ENCODE data around the gene TBC1D2.
A peak's percentile ranks its signal among the peaks of the same experiment; 100 is the strongest.
"Not testable (repeated sequence)": the region's sequence is repeated elsewhere in the genome, so short reads cannot be mapped to it uniquely, and the experiment has no call there.

Gene TBC1D2, protein sequence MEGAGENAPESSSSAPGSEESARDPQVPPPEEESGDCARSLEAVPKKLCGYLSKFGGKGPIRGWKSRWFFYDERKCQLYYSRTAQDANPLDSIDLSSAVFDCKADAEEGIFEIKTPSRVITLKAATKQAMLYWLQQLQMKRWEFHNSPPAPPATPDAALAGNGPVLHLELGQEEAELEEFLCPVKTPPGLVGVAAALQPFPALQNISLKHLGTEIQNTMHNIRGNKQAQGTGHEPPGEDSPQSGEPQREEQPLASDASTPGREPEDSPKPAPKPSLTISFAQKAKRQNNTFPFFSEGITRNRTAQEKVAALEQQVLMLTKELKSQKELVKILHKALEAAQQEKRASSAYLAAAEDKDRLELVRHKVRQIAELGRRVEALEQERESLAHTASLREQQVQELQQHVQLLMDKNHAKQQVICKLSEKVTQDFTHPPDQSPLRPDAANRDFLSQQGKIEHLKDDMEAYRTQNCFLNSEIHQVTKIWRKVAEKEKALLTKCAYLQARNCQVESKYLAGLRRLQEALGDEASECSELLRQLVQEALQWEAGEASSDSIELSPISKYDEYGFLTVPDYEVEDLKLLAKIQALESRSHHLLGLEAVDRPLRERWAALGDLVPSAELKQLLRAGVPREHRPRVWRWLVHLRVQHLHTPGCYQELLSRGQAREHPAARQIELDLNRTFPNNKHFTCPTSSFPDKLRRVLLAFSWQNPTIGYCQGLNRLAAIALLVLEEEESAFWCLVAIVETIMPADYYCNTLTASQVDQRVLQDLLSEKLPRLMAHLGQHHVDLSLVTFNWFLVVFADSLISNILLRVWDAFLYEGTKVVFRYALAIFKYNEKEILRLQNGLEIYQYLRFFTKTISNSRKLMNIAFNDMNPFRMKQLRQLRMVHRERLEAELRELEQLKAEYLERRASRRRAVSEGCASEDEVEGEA

DNA sequence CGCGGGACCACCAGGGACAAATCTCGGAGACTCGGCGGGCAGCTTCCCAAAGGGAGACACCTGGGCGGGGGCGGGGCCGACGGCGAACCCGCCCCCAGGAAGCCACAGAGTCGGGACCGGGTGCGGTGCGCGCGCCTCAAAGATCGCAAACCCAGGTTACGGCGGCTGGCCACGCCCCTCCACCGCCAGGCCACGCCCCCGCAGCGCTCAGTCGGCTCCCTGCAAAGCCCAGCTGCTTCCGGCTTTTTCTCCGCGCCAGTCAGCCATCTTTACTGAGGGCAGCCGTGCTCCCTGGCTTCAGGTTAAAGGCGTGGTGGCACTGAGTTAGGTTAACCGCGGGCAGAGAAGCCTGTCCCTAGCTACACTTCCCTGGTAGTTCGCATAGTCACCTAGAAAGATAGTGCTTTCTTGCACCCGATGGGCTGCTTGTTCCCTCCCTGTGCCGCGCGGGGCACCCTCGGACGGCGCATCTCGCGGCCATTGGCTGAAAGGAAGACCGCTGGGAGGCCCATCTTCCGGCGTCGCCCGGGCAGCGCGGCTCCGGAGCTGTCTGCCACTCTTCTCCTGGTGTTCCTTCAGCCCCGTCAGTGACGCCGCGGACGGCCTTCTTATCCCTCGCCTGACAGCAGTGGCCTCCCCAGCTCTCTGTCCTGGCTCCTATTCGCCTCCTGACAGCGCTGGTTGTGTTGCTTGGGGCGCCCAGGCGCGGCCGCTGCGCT, at the start of gene TBC1D2:
TSS of gene TBC1D2 (minus strand) at position 72 of the 719 bp plus-strand sequence. CDS start 108 bp downstream, outside the sequence.
- peak; percentile 97 for DNase-seq

GRCh38 chr9:98304381-98304780, 48.9 kb upstream of the TBC1D2 start:
- DNase-seq = no peak

GRCh38 chr9:98303633-98304125, 48.2 kb upstream of the TBC1D2 start:
- DNase-seq = no peak

GRCh38 chr9:98302938-98303632, 47.6 kb upstream of the TBC1D2 start:
- no peak for DNase-seq

DNA sequence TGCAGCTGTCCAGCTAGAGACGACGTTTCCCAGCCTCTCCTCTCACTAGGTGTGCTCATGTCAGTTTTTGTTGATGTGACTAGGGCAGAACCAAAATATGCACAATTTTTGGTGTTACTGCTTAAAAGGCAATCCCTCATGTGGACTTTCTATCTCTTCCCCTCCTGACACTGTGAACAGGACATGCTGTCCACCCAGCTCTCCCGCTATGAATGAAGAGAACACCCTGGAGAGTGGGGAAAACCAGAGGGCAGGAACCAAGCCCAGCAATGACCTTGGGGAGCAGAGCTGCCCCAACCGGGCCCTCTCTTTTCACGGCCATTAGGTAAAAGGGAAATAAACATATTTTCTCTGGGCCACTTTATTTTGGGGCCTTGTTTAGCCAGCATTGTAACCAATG, 46.7 kb upstream of the TBC1D2 start:
- no peak for DNase-seq

- no peak for DNase-seq
Observed at GRCh38 chr9:98300611-98301010, 45.2 kb upstream of the TBC1D2 start.

- no peak for DNase-seq
Observed at GRCh38 chr9:98298476-98298875, 43.0 kb upstream of the TBC1D2 start.

DNA sequence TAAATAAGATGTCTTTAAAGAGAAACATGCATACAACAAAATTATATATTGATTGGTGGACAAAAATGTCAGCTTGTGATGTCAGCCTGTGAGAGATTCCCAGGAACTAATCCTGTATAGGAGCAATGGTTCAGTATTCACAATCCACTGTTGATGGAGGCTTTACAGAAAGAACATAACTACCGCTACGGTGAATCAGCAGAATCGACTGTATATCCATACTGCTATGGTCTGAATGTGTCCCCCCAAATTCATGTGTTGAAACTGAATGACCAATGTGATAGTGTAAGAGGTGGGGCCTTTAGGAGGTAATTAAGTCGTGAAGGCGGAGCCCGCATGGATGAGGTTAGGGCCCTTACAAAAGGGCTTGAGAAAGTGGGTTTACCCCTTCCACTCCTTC, 40.4 kb upstream of the TBC1D2 start:
- no peak for DNase-seq

DNA sequence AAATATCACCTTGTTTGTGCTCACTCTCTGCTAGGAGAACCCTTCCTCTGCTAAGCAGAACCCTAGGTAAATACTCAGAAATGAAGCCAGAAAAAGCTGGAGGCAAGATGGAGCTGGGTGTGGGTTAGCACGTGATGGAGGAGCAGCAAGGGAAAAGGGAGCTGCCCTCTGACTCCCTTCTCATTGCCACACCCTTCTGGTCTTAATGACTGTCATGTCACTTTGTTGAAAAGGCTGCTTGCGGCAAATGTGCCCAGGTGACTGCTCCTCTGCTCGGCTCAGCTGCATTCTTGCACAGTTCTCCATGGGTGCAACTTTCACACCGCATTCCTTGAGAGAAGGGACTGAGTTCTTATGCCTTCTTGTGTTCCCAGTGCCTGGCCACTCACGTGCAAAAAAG, 36.4 kb upstream of the TBC1D2 start:
- no peak for DNase-seq

GRCh38 chr9:98290411-98290810, 35.0 kb upstream of the TBC1D2 start:
- no peak for DNase-seq

GRCh38 chr9:98289614-98290201, 34.3 kb upstream of the TBC1D2 start:
- no peak for DNase-seq

DNA sequence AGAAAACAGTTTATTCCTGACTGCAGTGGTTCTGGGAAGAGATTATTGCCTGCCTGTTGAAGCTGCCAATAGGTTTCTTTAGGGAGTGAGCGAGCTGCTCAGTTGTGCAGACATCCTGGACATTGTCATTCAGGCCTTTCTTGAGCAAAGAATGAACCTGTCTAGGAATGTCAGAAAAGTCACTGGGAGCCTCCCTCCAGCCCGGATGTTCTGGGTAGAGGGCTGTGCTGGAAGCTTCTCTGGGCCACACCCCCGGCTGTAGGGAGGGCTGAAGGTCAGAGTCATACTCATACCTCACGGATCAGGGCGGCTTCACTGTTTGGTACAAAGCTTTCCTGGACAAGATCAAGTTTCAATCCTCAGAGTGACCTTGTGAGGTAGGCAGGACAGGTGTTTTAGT, 33.4 kb upstream of the TBC1D2 start:
- no peak for DNase-seq

GRCh38 chr9:98287384-98287783, 31.9 kb upstream of the TBC1D2 start:
- DNase-seq = no peak

- DNase-seq = no peak
Observed at GRCh38 chr9:98285446-98285845, 30.0 kb upstream of the TBC1D2 start.

GRCh38 chr9:98284754-98285153, 29.3 kb upstream of the TBC1D2 start:
- DNase-seq = no peak

DNA sequence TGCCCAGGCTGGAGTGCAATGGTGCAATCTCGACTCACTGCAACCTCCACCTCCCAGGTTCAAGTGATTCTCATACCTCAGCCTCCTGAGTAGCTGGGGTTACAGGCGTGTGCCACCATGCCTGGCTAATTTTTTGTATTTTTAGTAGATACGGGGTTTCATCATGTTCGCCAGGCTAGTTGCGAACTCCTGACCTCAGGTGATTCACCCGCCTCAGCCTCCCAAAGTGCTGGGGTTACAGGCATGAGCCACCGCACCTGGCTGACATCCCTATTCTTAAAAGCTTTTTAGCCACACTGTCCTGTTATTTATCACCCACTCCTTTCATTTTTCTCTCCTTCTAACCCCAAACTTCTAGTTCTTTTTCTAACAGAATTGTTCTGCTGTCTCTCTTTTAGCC, 27.7 kb upstream of the TBC1D2 start:
- DNase-seq = not testable (repeated sequence)

- DNase-seq = no peak
Observed at GRCh38 chr9:98281281-98281680, 25.8 kb upstream of the TBC1D2 start.

DNA sequence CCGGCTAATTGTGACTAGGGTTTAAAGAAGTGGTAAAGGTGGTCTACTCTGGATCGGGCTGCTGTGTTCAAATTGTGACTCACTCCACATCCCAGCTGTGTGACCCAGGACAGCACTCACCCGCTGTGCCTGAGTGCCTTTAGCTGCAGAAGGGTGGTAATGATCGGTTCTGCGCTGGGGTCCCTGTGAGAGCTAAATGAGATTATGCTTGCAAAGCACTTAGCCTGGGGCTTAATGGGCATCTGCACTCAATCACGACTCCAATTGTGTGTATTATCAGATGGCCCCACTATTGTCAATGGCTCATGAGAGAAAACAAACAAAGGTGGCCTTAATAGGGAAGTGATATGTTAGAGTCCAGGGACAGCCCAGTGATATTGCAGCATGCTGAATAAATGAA, 25.1 kb upstream of the TBC1D2 start:
- DNase-seq = no peak

GRCh38 chr9:98280162-98280561, 24.7 kb upstream of the TBC1D2 start:
- DNase-seq = no peak

DNA sequence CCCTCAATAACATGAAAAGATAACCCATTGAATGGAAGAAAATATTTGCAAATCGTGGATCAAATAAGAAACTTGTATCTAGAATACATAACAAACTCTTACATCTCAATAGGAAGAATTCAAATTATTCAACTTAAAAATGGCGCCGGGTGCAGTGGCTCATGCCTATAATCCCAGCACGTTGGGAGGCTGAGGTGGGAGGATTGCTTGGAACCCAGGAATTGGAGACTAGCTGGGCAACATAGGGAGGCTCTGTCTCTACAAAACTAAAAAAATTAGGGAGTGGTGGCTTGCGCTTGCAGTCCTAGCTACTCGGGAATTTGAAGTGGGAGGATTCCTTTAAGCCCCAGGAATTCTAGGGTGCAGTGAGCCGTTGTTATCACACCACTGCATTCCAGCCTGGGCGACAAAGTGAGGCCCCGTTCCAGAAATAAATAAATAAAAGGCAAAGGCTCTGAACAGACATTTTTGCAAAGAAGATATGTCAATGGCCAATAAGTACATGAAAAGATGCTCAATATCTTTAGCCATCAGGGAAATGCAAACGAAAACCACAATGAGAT, 21.5 kb upstream of the TBC1D2 start:
- no peak for DNase-seq

- no peak for DNase-seq
Observed at GRCh38 chr9:98275159-98275558, 19.7 kb upstream of the TBC1D2 start.

DNA sequence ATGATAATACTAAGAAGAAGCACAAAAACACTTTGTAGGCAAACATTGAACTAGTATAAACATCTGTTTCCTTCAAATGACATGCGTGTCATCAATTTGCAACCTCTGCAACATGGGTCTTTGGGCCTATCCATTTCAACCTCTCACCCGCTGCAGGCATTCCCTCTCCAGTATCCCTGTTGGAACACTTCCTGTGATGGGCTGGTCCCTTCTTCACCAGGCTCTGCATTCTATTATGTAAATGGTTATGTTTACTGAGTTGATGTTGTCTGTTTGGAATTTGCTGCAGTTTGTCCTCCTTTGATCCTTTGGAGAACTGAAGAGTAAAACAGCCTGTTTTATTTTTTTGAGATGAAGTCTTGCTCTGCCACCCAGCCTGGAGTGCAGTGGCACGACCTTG, 16.6 kb upstream of the TBC1D2 start:
- DNase-seq = no peak
